HEK293T (cell line): Measurements from ENCODE around the gene MCMBP.
"Not testable (repeated sequence)": the region's sequence is repeated elsewhere in the genome, so short reads cannot be mapped to it uniquely, and the experiment has no call there.

ENCODE experiments used
- CTCF ChIA-PET: fragments of 350-600 bp; formaldehyde crosslinking; extraction: SDS; loops from one replicate; lab custom pipeline; 2021; ENCODE audit warnings: antibody characterized with exemption, inconsistent platforms; lab: Yijun Ruan, JAX
- POLR2A ChIA-PET: fragments of 350-600 bp; formaldehyde crosslinking; extraction: SDS; loops from one replicate; lab custom pipeline; 2020; ENCODE audit warnings: antibody characterized with exemption, inconsistent platforms; lab: Yijun Ruan, JAX
- DNase-seq: peaks from one replicate; pipeline ENCODE4 v3.0.0; 2012; ENCODE audit warnings: mixed read lengths; ENCODE audit errors: extremely low spot score
- ARNT ChIP-seq: fragments of 450-650 bp; IDR thresholded peaks from 2 replicates; pipeline ENCODE4 v1.6.1; 2017; ENCODE audit warnings: mild to moderate bottlenecking
- BHLHE40 ChIP-seq: fragments of 450-650 bp; IDR thresholded peaks from 2 replicates; pipeline ENCODE4 v1.6.1; 2016; ENCODE audit warnings: mild to moderate bottlenecking, moderate library complexity, borderline replicate concordance
- CTBP1 ChIP-seq: fragments of 450-650 bp; IDR thresholded peaks from 2 replicates; pipeline ENCODE4 v1.6.1; 2016; ENCODE audit warnings: borderline replicate concordance
- ELF4 ChIP-seq: fragments of 450-650 bp; IDR thresholded peaks from 2 replicates; pipeline ENCODE4 v1.6.1; 2017; ENCODE audit warnings: antibody characterized with exemption
- FOXA1 ChIP-seq: fragments of 450-650 bp; IDR thresholded peaks from 2 replicates; pipeline ENCODE4 v1.6.1; 2016; ENCODE audit warnings: mild to moderate bottlenecking
- FOXK2 ChIP-seq: fragments of 450-650 bp; IDR thresholded peaks from 2 replicates; pipeline ENCODE4 v1.6.1; 2016; ENCODE audit warnings: mild to moderate bottlenecking
- FOXM1 ChIP-seq: fragments of 450-650 bp; IDR thresholded peaks from 2 replicates; pipeline ENCODE4 v1.6.1; 2017; ENCODE audit warnings: mild to moderate bottlenecking, borderline replicate concordance
- HDGF ChIP-seq: fragments of 450-650 bp; IDR thresholded peaks from 2 replicates; pipeline ENCODE4 v1.6.1; 2017; ENCODE audit warnings: antibody characterized with exemption, borderline replicate concordance
- L3MBTL2 ChIP-seq: fragments of 450-650 bp; conservative IDR thresholded peaks from 2 replicates; pipeline ENCODE4 v1.6.1; 2016; ENCODE audit warnings: mild to moderate bottlenecking
- LEF1 ChIP-seq: fragments of 450-650 bp; IDR thresholded peaks from 2 replicates; pipeline ENCODE4 v1.6.1; 2017; ENCODE audit warnings: mild to moderate bottlenecking, borderline replicate concordance
- NFRKB ChIP-seq: fragments of 450-650 bp; IDR thresholded peaks from 2 replicates; pipeline ENCODE4 v1.6.1; 2016; ENCODE audit warnings: mild to moderate bottlenecking, moderate library complexity
- PKNOX1 ChIP-seq: fragments of 450-650 bp; IDR thresholded peaks from 2 replicates; pipeline ENCODE4 v1.6.1; 2016
- SP1 ChIP-seq: fragments of 450-650 bp; IDR thresholded peaks from 2 replicates; pipeline ENCODE4 v1.6.1; 2017
- SUZ12 ChIP-seq: fragments of 450-650 bp; IDR thresholded peaks from 2 replicates; pipeline ENCODE4 v1.6.1; 2016; ENCODE audit warnings: mild to moderate bottlenecking
- TARDBP ChIP-seq: fragments of 450-650 bp; IDR thresholded peaks from 2 replicates; pipeline ENCODE4 v1.6.1; 2016
- ZNF384 ChIP-seq: fragments of 450-650 bp; IDR thresholded peaks from 2 replicates; pipeline ENCODE4 v1.6.1; 2016

MCMBP gene

GRCh38 chr10:119872860-119873681 lies 428 bp upstream of the MCMBP start:
- no peak for TF ChIP-seq PKNOX1
- 0 out of 2 replicates have a peak, but pooled peaks have one; percentile 40 for TF ChIP-seq FOXM1
- TF ChIP-seq NFRKB, result no peak
- peak; percentile 89; the same call in 1 of the 2 replicates for TF ChIP-seq LEF1
- TF ChIP-seq CTBP1, result no peak
- no peak for TF ChIP-seq SP1
- 0 out of 2 replicates have a peak, but pooled peaks have one; percentile 37 for TF ChIP-seq ARNT
- TF ChIP-seq ELF4, result no peak
- TF ChIP-seq L3MBTL2, result peak; percentile 53
- TF ChIP-seq ZNF384, result no peak
- ChIA-PET POLR2A (interaction anchor here (0.5 to 3.0 kb wide), 21 partner anchors 10 to 276 kb away, joined by 3 to 28 read pairs (median 4); partner anchors contain the start of genes BAG3, SEC23IP and TIAL1), CTCF (interaction anchor here (3.2 kb wide), 1 partner anchor 13 kb away, joined by 16 read pairs; no protein-coding TSS in a partner anchor)

GRCh38 chr10:119871881-119872609 lies 598 bp downstream of the MCMBP start:
- no peak for TF ChIP-seq CTBP1
- no peak for TF ChIP-seq FOXA1
- TF ChIP-seq LEF1, result no peak
- no peak for TF ChIP-seq ZNF384
- peak; percentile 90 for TF ChIP-seq PKNOX1
- ChIA-PET CTCF (interaction anchor here (0.6 to 3.2 kb wide), 3 partner anchors 12 to 253 kb away, joined by 3 to 16 read pairs (median 3); no protein-coding TSS in a partner anchor), POLR2A (interaction anchor here (0.6 to 3.0 kb wide), 19 partner anchors 9 to 665 kb away, joined by 3 to 28 read pairs (median 5); partner anchors contain the start of genes BAG3, GRK5, SEC23IP and TIAL1)
- DNase-seq, result peak; percentile 46

More at GRCh38 chr10:119872860-119873681, 428 bp upstream of the MCMBP start:
- DNase-seq, result peak; percentile 90

- TF ChIP-seq ZNF384 (0 out of 2 replicates have a peak, but pooled peaks have one; percentile 25), PKNOX1 (peak; percentile 49; the same call in 1 of the 2 replicates)
- CTCF ChIA-PET, result interaction anchor here (1.2 kb wide), 1 partner anchor 10 kb away, joined by 5 read pairs; no protein-coding TSS in a partner anchor
- POLR2A ChIA-PET, result interaction anchor here (1.1 kb wide), 1 partner anchor 23 kb away, joined by 3 read pairs; the partner anchor contains the start of gene SEC23IP
- DNase-seq, result not testable (repeated sequence)
Measured at GRCh38 chr10:119869398-119869797, 3.2 kb downstream of the MCMBP start.

GRCh38 chr10:119867317-119867716 lies 5.3 kb downstream of the MCMBP start:
- no peak for TF ChIP-seq L3MBTL2
- TF ChIP-seq FOXM1, result no peak
- TF ChIP-seq ARNT, result no peak
- no peak for TF ChIP-seq ZNF384
- TF ChIP-seq TARDBP, result no peak
- no peak for TF ChIP-seq SP1
- ChIA-PET CTCF (interaction anchor here (0.5 kb wide), 1 partner anchor 48 kb away, joined by 3 read pairs; no protein-coding TSS in a partner anchor), POLR2A (interaction anchor here (0.8 kb wide), 1 partner anchor 25 kb away, joined by 4 read pairs; the partner anchor contains the start of gene SEC23IP)
- DNase-seq, result no peak

GRCh38 chr10:119865699-119866240 lies 6.9 kb downstream of the MCMBP start:
- no peak for TF ChIP-seq FOXA1
- TF ChIP-seq BHLHE40, result no peak
- TF ChIP-seq HDGF, result no peak
- TF ChIP-seq ZNF384, result no peak
- TF ChIP-seq LEF1, result no peak
- no peak for TF ChIP-seq SUZ12
- no peak for TF ChIP-seq ARNT
- no peak for TF ChIP-seq FOXK2
- TF ChIP-seq PKNOX1, result no peak
- TF ChIP-seq FOXM1, result no peak
- no peak for TF ChIP-seq L3MBTL2
- POLR2A ChIA-PET, result no interaction called here
- CTCF ChIA-PET, result no interaction called here
- no peak for DNase-seq
